ENCODE data around the gene ATP10B. TPM values are rescaled to one million over a fixed set of nuclear protein-coding genes. Genes with fewer than 3 reads are reported as not detected.

The ATP10B gene
- total RNA-seq, 3 donors from 2014 or later (not counting 1 experiment from before 2014, with no cell fraction given) = not detected

DNA sequence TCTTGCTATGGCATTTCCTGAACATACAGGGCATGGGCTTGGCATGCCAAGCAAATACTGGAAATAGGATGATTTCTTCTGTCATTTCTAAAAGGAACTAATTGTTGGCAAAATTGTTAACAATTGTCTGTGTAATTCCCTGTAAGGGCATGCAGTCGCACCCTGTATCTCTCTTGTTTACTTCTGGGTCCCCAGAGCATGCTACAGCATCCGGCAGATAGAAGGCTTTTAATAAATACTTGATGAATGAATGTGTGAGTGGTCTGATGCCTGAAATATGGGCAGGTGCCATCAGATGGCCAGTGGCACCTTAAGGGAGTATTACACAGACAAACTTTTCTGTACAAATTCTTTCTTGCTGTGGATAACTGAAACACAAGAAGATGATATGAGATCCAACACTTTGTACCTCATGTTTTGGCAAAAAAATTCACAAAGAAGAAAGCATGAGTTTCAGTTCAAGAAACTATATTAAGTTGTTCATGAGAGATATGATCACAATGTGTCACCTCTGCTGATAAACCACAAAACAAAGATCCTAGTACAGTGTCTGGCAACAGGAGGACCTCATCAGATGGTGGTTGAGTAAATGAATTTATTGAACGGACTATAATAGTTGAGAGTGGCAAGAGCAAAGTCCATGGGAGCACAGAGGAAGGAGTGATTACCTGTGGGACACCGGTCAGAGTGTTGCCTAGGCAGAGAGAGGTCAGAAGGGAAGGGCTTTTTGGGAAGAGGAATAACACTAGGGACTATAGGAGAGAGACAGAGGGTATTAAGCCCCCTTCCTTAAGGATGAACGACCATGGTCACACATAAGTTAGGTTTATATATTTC, 194.2 kb downstream of the ATP10B start:
- Mint-ChIP-seq H3K9me3 (no peaks in the 10 kb centered on the region), H3K4me3 (no peak overlapping the region), H3K36me3 (no peaks in the 10 kb centered on the region), H3K4me1 (no peaks in the 10 kb centered on the region), H3K27me3 (ENCODE audit: low read depth in 2 of 2) (peaks cover 0 to 2% of the 10 kb centered on the region in 2 donors), H3K27ac (no peak overlapping the region)
- H3K4me3 ChIP-seq (ENCODE audit: low read length) = no peak overlapping the region
- H3K9me3 ChIP-seq (ENCODE audit: control insufficient read depth, insufficient read depth, low read length) = no peaks in the 10 kb centered on the region
- H3K27ac ChIP-seq (ENCODE audit: low read length) = no peak overlapping the region
- ATAC-seq (no peak), DNase-seq (no peak)
- no peaks in the 10 kb centered on the region for H3K27me3 ChIP-seq (ENCODE audit: control insufficient read depth, insufficient read depth, low read length)
- H3K36me3 ChIP-seq (ENCODE audit: control insufficient read depth, insufficient read depth, low read length) = no peaks in the 10 kb centered on the region
- WGBS (ENCODE audit: insufficient coverage) = 87% methylated on average over 4 of the region's 5 CpGs
- intact Hi-C loops (cut with micrococcal nuclease) = no loop called here
- no peaks in the 10 kb centered on the region for H3K4me1 ChIP-seq (ENCODE audit: control insufficient read depth, insufficient read depth, low read length)
- TF ChIP-seq, protein P1, sequence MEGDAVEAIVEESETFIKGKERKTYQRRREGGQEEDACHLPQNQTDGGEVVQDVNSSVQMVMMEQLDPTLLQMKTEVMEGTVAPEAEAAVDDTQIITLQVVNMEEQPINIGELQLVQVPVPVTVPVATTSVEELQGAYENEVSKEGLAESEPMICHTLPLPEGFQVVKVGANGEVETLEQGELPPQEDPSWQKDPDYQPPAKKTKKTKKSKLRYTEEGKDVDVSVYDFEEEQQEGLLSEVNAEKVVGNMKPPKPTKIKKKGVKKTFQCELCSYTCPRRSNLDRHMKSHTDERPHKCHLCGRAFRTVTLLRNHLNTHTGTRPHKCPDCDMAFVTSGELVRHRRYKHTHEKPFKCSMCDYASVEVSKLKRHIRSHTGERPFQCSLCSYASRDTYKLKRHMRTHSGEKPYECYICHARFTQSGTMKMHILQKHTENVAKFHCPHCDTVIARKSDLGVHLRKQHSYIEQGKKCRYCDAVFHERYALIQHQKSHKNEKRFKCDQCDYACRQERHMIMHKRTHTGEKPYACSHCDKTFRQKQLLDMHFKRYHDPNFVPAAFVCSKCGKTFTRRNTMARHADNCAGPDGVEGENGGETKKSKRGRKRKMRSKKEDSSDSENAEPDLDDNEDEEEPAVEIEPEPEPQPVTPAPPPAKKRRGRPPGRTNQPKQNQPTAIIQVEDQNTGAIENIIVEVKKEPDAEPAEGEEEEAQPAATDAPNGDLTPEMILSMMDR (IDR thresholded peaks at IDR 0.05) = no peak

DNA sequence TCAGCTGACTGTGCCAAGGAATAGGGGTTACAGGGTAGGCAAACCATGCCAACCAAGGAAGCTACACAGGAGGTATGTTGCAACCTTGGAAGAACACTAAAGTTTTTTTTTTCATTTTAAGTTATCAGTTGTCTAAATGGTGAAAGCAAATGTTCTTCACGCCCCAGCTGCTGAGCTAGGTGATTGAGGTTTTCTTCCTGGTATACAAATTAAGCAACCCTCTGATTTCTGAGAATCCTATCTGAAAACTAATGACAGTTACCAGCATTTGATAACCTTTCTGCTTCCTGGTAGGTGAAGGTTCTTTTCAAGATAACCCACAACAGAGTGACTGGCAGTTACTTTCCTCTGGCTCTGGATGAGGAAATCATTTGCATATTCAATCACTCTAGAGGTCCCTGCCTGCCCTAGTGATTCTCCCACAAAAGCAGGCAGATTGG, 194.9 kb downstream of the ATP10B start:
- Histone ChIP-seq H3K4me3 (ENCODE audit: low read length) (no peak overlapping the region), H3K36me3 (ENCODE audit: control insufficient read depth, insufficient read depth, low read length) (no peaks in the 10 kb centered on the region), H3K4me1 (ENCODE audit: control insufficient read depth, insufficient read depth, low read length) (no peaks in the 10 kb centered on the region), H3K27me3 (ENCODE audit: control insufficient read depth, insufficient read depth, low read length) (no peaks in the 10 kb centered on the region), H3K27ac (ENCODE audit: low read length) (no peak overlapping the region), H3K9me3 (ENCODE audit: control insufficient read depth, insufficient read depth, low read length) (no peaks in the 10 kb centered on the region)
- no peak overlapping the region for H3K27ac Mint-ChIP-seq
- no peaks in the 10 kb centered on the region for H3K36me3 Mint-ChIP-seq
- TF ChIP-seq, protein P1 (IDR thresholded peaks at IDR 0.05) = no peak
- no peak overlapping the region for H3K4me3 Mint-ChIP-seq
- no peaks in the 10 kb centered on the region for H3K9me3 Mint-ChIP-seq
- intact Hi-C loops (cut with micrococcal nuclease) = no loop called here
- DNase-seq (no peak), ATAC-seq (no peak)
- WGBS (ENCODE audit: insufficient coverage) = 17% methylated on average over 1 of the region's 1 CpG
- H3K27me3 Mint-ChIP-seq (ENCODE audit: low read depth in 2 of 2) = peaks cover 0 to 2% of the 10 kb centered on the region in 2 donors
- H3K4me1 Mint-ChIP-seq = no peaks in the 10 kb centered on the region

DNA sequence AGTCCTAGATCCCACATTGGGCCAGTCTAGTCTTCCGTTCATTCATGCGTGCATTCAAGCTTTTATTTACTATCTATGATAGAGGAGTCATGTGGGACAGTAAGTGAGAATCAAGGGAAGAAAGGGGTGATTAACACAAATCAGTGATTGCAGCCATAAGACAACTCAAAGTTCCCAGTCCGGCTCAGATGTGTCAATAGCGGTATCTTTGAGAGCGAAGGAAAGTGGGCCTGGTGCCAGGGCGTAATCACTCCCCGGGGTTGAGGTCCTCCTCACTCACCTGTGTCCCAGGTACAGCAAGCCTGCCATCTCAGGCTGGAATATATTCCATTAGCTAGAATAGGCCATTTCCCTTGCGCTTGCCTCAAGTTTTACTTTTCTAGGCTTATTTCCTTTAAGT, 196.3 kb downstream of the ATP10B start:
- intact Hi-C loops (cut with micrococcal nuclease) = no loop called here
- Histone ChIP-seq H3K36me3 (ENCODE audit: control insufficient read depth, insufficient read depth, low read length) (no peaks in the 10 kb centered on the region), H3K27me3 (ENCODE audit: control insufficient read depth, insufficient read depth, low read length) (no peaks in the 10 kb centered on the region), H3K9me3 (ENCODE audit: control insufficient read depth, insufficient read depth, low read length) (no peaks in the 10 kb centered on the region), H3K4me3 (ENCODE audit: low read length) (no peak overlapping the region), H3K4me1 (ENCODE audit: control insufficient read depth, insufficient read depth, low read length) (no peaks in the 10 kb centered on the region), H3K27ac (ENCODE audit: low read length) (no peak overlapping the region)
- TF ChIP-seq, protein P1 (IDR thresholded peaks at IDR 0.05) = no peak
- Mint-ChIP-seq H3K27me3 (ENCODE audit: low read depth in 2 of 2) (peaks cover 0 to 2% of the 10 kb centered on the region in 2 donors), H3K36me3 (no peaks in the 10 kb centered on the region), H3K27ac (no peak overlapping the region), H3K9me3 (no peaks in the 10 kb centered on the region), H3K4me3 (no peak overlapping the region), H3K4me1 (no peaks in the 10 kb centered on the region)
- ATAC-seq (no peak), DNase-seq (no peak)
- 97% methylated on average over 7 of the region's 8 CpGs for WGBS (ENCODE audit: insufficient coverage)

Data from natural killer cell (primary cell).